ENCODE results near the gene ATF7. TPM values are rescaled to one million over a fixed set of nuclear protein-coding genes. Genes with fewer than 3 reads are reported as not detected.
"Not testable (repeated sequence)": the region's sequence is repeated elsewhere in the genome, so short reads cannot be mapped to it uniquely, and the experiment has no call there.

Gene ATF7
- polyA plus RNA-seq, 10 donors, result 36.2 to 61.9 (median 49.5) TPM

GRCh38 chr12:53568809-53569557 is 57.2 kb downstream of the ATF7 start:
- peak in 1 of 3 donors; percentile 41 for DNase-seq

- DNase-seq, result no peak
Observed at GRCh38 chr12:53567961-53568808, 58.0 kb downstream of the ATF7 start.

- not testable (repeated sequence) for DNase-seq
Observed at GRCh38 chr12:53565376-53565775, 60.8 kb downstream of the ATF7 start.

GRCh38 chr12:53564941-53565340 is 61.2 kb downstream of the ATF7 start:
- DNase-seq, result peak; percentile 35 to 73 (median 52)

GRCh38 chr12:53564278-53564677 is 61.9 kb downstream of the ATF7 start:
- no peak for DNase-seq

- no peak for DNase-seq
Observed at GRCh38 chr12:53563452-53564028, 62.6 kb downstream of the ATF7 start.

- peak in 1 of 3 donors; percentile 70 for DNase-seq
Observed at GRCh38 chr12:53561590-53561953, 64.6 kb downstream of the ATF7 start.

GRCh38 chr12:53560912-53561589 is 65.1 kb downstream of the ATF7 start:
- DNase-seq, result no peak

GRCh38 chr12:53560351-53560750 is 65.8 kb downstream of the ATF7 start:
- DNase-seq, result peak; percentile 51 to 66 (median 64)

GRCh38 chr12:53558631-53559030 is 67.6 kb downstream of the ATF7 start:
- no peak for DNase-seq

- DNase-seq, result no peak
Observed at GRCh38 chr12:53552361-53553327, 73.5 kb downstream of the ATF7 start.

GRCh38 chr12:53551889-53552291 is 74.3 kb downstream of the ATF7 start:
- DNase-seq, result no peak

- DNase-seq, result peak in 1 of 3 donors; percentile 57
Observed at GRCh38 chr12:53550595-53550994, 75.6 kb downstream of the ATF7 start.

- not testable (repeated sequence) for DNase-seq
Observed at GRCh38 chr12:53550131-53550530, 76.1 kb downstream of the ATF7 start.

- not testable (repeated sequence) for DNase-seq
Observed at GRCh38 chr12:53548354-53548753, 77.8 kb downstream of the ATF7 start.

- DNase-seq, result peak; percentile 54 to 79 (median 64)
Observed at GRCh38 chr12:53543539-53543938, 82.6 kb downstream of the ATF7 start.

- DNase-seq, result no peak
Observed at GRCh38 chr12:53539526-53539925, 86.7 kb downstream of the ATF7 start.

GRCh38 chr12:53538209-53538689 is 87.9 kb downstream of the ATF7 start:
- DNase-seq, result no peak

- no peak for DNase-seq
Observed at GRCh38 chr12:53536962-53537361, 89.2 kb downstream of the ATF7 start.

GRCh38 chr12:53533471-53533870 is 92.7 kb downstream of the ATF7 start:
- DNase-seq, result no peak

Measured in muscle of back (tissue), 11 donors.